T47D (cell line): ENCODE measurements around the gene PRDM1.

Experiments used
- DNase-seq, 2 experiments: peaks; one replicate each; pipeline versions ENCODE4 v3.0.0 to v3.0.0-alpha.2; 2011 to 2012; ENCODE audit warnings: low read depth in 1 of 2, low spot score in 1 of 2
- JUND ChIP-seq: IDR thresholded peaks from 2 replicates; pipeline ENCODE4 v1.6.1; 2012; ENCODE audit warnings: low read depth
- in situ Hi-C: cut with HindIII; loops from 2 replicates; pipeline ENCODE4 v1.10.0; 2016; ENCODE audit warnings: low sequenced_read_pairs, low pct_unique_long_range_greater_than_20kb

Gene PRDM1

GRCh38 chr6:106056060-106056745, 29.9 kb upstream of the PRDM1 start:
- TF ChIP-seq JUND = no peak
- in situ Hi-C loops = no loop called here

GRCh38 chr6:106056746-106057390, 29.3 kb upstream of the PRDM1 start:
- peak in 1 of 2 experiments; percentile 61 for DNase-seq
- in situ Hi-C loops = no loop called here
- TF ChIP-seq JUND = no peak

More at GRCh38 chr6:106056060-106056745, 29.9 kb upstream of the PRDM1 start:
- peak in 1 of 2 experiments; percentile 19 for DNase-seq

DNA sequence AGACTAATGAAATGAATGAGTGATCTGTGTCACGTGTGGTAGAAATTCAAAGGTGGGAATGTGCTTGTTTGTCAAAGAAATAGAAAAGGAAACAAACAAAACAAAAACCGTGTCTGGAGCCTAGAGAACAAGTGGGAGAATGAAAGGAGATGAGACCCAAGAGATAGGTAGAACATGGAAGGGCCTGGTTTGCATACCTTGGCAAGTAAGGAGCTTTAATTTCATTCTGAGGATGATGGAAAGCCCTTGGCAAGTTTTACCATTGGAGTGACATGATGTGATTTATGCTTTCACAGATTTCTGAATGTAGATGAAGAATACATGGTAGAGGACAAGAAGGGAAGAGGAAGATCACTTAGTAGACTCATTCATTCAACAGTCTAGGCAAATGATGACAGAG, 26.8 kb upstream of the PRDM1 start:
- DNase-seq = no peak
- TF ChIP-seq JUND = no peak
- in situ Hi-C loops = no loop called here

DNA sequence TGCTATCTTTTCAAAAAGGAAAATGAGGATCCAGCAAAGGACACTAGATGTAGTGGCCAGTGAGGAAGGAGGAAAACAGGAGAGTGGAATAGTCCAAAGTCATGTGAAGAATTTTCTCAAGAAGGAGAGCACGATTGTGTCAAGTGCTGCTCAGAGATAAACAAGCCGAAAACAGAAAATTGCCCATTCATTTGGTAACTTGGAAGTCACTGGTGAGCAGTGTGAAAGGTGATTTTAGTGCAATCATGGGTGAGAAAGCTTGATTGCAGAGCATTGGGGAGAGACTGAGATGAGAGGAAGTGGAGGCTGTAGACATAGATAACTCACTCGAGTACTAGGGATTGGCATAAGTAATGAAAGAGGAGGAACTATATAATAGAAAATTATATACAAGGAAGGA, 26.0 kb upstream of the PRDM1 start:
- no peak for DNase-seq
- in situ Hi-C loops = no loop called here
- no peak for TF ChIP-seq JUND

- in situ Hi-C loops = no loop called here
- TF ChIP-seq JUND = no peak
- DNase-seq = no peak
Observed at GRCh38 chr6:106063448-106063850, 22.7 kb upstream of the PRDM1 start.

DNA sequence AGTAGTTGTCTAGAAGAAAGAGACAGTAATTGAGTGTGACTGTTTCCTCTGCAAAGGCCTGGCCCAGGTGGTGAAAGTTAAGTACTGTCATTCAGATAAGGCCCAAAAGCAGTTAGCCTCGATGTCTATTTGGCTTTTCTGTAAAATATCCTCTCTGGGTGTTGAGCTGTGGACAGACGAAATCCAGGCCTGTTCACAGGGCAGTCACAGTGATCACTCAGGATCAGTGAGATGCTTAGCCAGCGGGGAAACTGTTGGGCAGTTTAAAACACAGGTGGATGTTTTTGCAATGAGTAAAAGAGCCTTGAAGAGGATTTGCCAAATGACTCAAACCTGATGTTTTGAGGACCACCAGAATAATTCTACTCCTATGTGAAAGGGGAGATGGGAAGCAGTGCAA, 22.0 kb upstream of the PRDM1 start:
- DNase-seq = no peak
- TF ChIP-seq JUND = no peak
- in situ Hi-C loops = no loop called here

- in situ Hi-C loops = no loop called here
- DNase-seq = no peak
- no peak for TF ChIP-seq JUND
Observed at GRCh38 chr6:106064756-106065155, 21.4 kb upstream of the PRDM1 start.

- DNase-seq = no peak
- in situ Hi-C loops = no loop called here
Observed at GRCh38 chr6:106066989-106067388, 19.1 kb upstream of the PRDM1 start.

GRCh38 chr6:106069478-106069877, 16.7 kb upstream of the PRDM1 start:
- peak in 1 of 2 experiments; percentile 67 for DNase-seq
- TF ChIP-seq JUND = no peak
- in situ Hi-C loops = no loop called here

More at GRCh38 chr6:106066989-106067388, 19.1 kb upstream of the PRDM1 start:
- TF ChIP-seq JUND = no peak

DNA sequence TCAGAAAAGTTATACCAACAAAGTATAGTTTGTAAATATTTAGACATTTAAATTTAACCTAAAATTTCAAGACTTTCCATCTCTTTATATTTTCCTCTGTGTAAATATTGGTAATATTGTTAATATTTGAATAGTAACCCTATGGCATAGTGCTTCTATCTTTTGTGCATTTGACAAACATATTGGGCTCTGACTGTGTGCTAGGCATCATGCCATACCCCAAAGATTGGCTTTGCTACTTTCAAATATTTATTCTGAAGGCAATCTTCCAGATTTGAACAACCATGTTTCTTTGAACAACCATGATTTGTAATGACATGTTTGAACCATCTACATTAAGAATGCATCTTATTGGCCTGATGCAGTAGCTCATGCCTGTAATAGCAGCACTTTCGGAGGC, 15.5 kb upstream of the PRDM1 start:
- DNase-seq = peak in 1 of 2 experiments; percentile 31
- TF ChIP-seq JUND = no peak
- in situ Hi-C loops = no loop called here

DNA sequence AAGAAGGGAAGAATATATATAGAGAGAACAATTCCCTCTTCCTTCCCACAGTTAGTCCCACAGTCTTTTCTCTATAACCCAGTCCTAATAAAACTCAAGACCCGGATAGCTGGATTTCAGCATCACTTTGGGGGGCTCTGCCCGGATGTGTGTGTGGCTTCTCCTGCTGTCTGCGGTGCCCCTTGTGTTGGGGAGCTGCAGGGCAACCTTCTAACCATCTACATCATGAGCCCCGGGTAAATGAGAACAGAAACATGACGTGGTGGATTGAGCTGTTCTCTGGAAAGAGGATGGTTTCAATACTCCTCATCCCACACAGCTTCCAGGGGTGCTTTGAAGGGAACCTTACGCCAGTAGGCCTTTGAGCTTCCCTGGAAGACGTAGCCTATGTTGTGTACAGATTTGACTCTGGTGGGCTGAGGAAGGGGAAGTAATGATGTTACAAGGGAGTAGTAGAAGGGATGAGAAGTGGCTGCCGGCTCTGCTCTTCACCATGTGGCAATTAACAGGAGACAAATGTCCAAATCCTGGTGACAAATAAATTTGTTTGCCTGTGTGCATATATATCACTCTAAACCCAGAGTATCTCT, 13.5 kb upstream of the PRDM1 start:
- no peak for TF ChIP-seq JUND
- in situ Hi-C loops = no loop called here
- no peak for DNase-seq

DNA sequence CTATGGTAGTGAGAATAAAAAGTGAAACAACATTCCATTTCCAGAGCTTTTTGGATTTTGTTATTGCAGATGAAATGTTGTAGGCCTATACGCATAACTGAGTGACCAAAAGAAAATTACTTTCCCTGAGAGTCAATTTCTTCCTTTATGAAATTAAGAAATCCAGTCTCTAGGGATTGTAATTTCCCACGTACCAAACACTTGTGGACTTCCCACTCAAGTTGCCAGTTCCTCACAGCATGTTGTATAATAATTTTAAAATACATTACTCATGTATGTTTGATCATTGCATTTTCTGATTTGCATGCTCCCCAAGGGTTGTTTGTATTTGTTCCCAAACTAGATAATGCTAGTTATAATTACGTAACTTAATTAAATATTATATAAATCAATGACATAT, 12.0 kb upstream of the PRDM1 start:
- in situ Hi-C loops = no loop called here
- no peak for TF ChIP-seq JUND
- DNase-seq = no peak

DNA sequence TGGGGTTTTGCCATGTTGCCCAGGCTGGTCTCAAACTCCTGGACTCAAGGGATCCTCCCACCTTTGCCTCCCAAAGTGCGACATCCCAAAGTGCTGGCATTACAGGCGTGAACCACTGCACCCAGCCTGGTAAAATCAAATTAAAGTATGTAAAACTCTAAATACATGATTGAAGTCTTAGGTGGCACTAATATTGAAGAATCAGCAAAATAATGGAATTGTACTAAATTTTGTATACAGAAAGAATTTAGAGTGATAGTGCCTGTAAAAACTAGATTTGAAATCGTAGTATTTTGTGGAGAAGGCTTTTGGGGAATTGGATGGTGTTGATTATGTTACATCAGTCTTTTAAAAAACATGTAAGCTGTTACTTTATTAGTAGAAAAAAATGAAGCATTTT, 10.0 kb upstream of the PRDM1 start:
- in situ Hi-C loops = no loop called here
- no peak for DNase-seq
- TF ChIP-seq JUND = no peak
